IMR-90 (cell line): Measurements from ENCODE around the gene HEPH. TPM values are rescaled to one million over a fixed set of nuclear protein-coding genes. Genes with fewer than 3 reads are reported as not detected.

Experiments used
- ATAC-seq: fragments of 200-7000 bp; cut with Tn5 transposase; 2 replicates; pipeline ENCODE4 v1.9.1; 2020; ENCODE audit warnings: low read depth, mild to moderate bottlenecking, moderate library complexity
- BruUV-seq: library from RNA; stranded (reverse); fragments of 400-500 nt; replicated peaks from 2 replicates; lab custom pipeline; 2021; lab: Mats Ljungman, UMichigan
- CTCF ChIA-PET: fragments of 300-600 bp; formaldehyde crosslinking; extraction: SDS; loops from one replicate; lab custom pipeline; 2021; ENCODE audit warnings: antibody characterized with exemption; lab: Yijun Ruan, JAX
- POLR2A ChIA-PET: fragments of 300-600 bp; sonication (Branson Sonifier 250); formaldehyde crosslinking; loops from one replicate; lab custom pipeline; 2022; ENCODE audit warnings: antibody characterized with exemption; ENCODE audit not compliant: unreplicated experiment; lab: Charles Lee
- DNase-seq: peaks from one replicate; pipeline ENCODE4 v3.0.0; 2013
- H2AFZ ChIP-seq: replicated peaks from 2 replicates; pipeline ENCODE3; 2013; ENCODE audit warnings: low read length, mild to moderate bottlenecking; ENCODE audit not compliant: poor library complexity
- H2AK5ac ChIP-seq: 2 replicates; pipeline ENCODE4 v1.6.1; 2013; ENCODE audit warnings: low read depth, low read length, inconsistent platforms
- H2AK9ac ChIP-seq: replicated peaks from 2 replicates; pipeline ENCODE3; 2013; ENCODE audit warnings: mild to moderate bottlenecking, low read depth, low read length, moderate library complexity; ENCODE audit not compliant: poor library complexity
- H2BK120ac ChIP-seq: 2 replicates; pipeline ENCODE4 v1.6.1; 2013; ENCODE audit warnings: low read depth, low read length, inconsistent platforms
- H2BK15ac ChIP-seq: 3 replicates; pipeline ENCODE4 v1.6.1; 2013; ENCODE audit warnings: low read depth, low read length, inconsistent platforms
- H2BK20ac ChIP-seq: 2 replicates; pipeline ENCODE4 v1.6.1; 2013; ENCODE audit warnings: low read depth, mild to moderate bottlenecking, inconsistent platforms, low read length, moderate library complexity
- H2BK5ac ChIP-seq: 2 replicates; pipeline ENCODE4 v1.6.1; 2013; ENCODE audit warnings: mild to moderate bottlenecking, low read depth, low read length, inconsistent platforms; ENCODE audit not compliant: poor library complexity, severe bottlenecking
- H3K14ac ChIP-seq: replicated peaks from 2 replicates; pipeline ENCODE4 v1.6.1; 2013; ENCODE audit warnings: low read depth, low read length, inconsistent platforms
- H3K18ac ChIP-seq: 2 replicates; pipeline ENCODE4 v1.6.1; 2013; ENCODE audit warnings: low read depth, low read length, control low read depth
- H3K23ac ChIP-seq: 2 replicates; pipeline ENCODE4 v1.6.1; 2013; ENCODE audit warnings: low read depth, low read length, inconsistent platforms
- H3K27ac ChIP-seq: 2 replicates; pipeline ENCODE4 v1.5.1; 2013; ENCODE audit warnings: mild to moderate bottlenecking, control low read depth, low read length; ENCODE audit not compliant: insufficient read depth
- H3K27me3 ChIP-seq: 2 replicates; pipeline ENCODE4 v1.6.1; 2013; ENCODE audit warnings: low read length; ENCODE audit not compliant: control insufficient read depth, insufficient read depth
- H3K36me3 ChIP-seq: 2 replicates; pipeline ENCODE4 v1.6.1; 2013; ENCODE audit warnings: low read length, mixed read lengths; ENCODE audit not compliant: control insufficient read depth, insufficient read depth
- H3K4ac ChIP-seq: 2 replicates; pipeline ENCODE4 v1.6.1; 2013; ENCODE audit warnings: low read depth, low read length, inconsistent platforms
- H3K4me1 ChIP-seq: 2 replicates; pipeline ENCODE4 v1.6.1; 2013; ENCODE audit warnings: low read length, mixed read lengths; ENCODE audit not compliant: control insufficient read depth, insufficient read depth
- H3K4me2 ChIP-seq: 2 replicates; pipeline ENCODE4 v1.6.1; 2013; ENCODE audit warnings: low read depth, mild to moderate bottlenecking, control low read depth, low read length, moderate library complexity
- H3K4me3 ChIP-seq: 2 replicates; pipeline ENCODE4 v1.5.1; 2013; ENCODE audit warnings: low read depth, mild to moderate bottlenecking, control low read depth, low read length, moderate library complexity; ENCODE audit not compliant: insufficient read depth
- H3K56ac ChIP-seq: 2 replicates; pipeline ENCODE4 v1.6.1; 2013; ENCODE audit warnings: low read length, inconsistent platforms; ENCODE audit not compliant: insufficient read depth; ENCODE audit errors: extremely low read depth
- H3K79me1 ChIP-seq, 2 experiments: 2 replicates each; pipeline ENCODE4 v1.6.1; 2013; ENCODE audit warnings: low read length in 2 of 2, inconsistent platforms in 1 of 2, low read depth in 1 of 2
- H3K9ac ChIP-seq: 2 replicates; pipeline ENCODE4 v1.6.1; 2013; ENCODE audit warnings: low read depth, low read length, control low read depth
- H3K9me1 ChIP-seq: 2 replicates; pipeline ENCODE4 v1.6.1; 2013; ENCODE audit warnings: low read length, inconsistent platforms; ENCODE audit not compliant: insufficient read depth
- H3K9me3 ChIP-seq: 2 replicates; pipeline ENCODE4 v1.6.1; 2013; ENCODE audit warnings: low read length; ENCODE audit not compliant: control insufficient read depth, insufficient read depth
- H4K20me1 ChIP-seq: 2 replicates; pipeline ENCODE4 v1.6.1; 2013; ENCODE audit warnings: low read length, inconsistent platforms; ENCODE audit not compliant: insufficient read depth
- H4K5ac ChIP-seq: 2 replicates; pipeline ENCODE4 v1.6.1; 2013; ENCODE audit warnings: mild to moderate bottlenecking, low read depth, low read length, control low read depth
- H4K8ac ChIP-seq, 2 experiments: 2 replicates each; pipeline ENCODE4 v1.6.1; 2013; ENCODE audit warnings: low read depth in 2 of 2, low read length in 2 of 2, control low read depth in 1 of 2, inconsistent platforms in 1 of 2
- H4K91ac ChIP-seq: 2 replicates; pipeline ENCODE4 v1.6.1; 2013; ENCODE audit warnings: low read depth, low read length, inconsistent platforms; ENCODE audit not compliant: insufficient read depth
- BHLHE40 ChIP-seq: fragments of 150-350 bp; IDR thresholded peaks from 2 replicates; pipeline ENCODE4 v1.6.1; 2016; ENCODE audit warnings: mild to moderate bottlenecking, low read depth, low read length
- CEBPB ChIP-seq: IDR thresholded peaks from 2 replicates; pipeline ENCODE4 v1.6.1; 2012; ENCODE audit warnings: low read depth, low read length, improper control_type of control experiment
- CHD1 ChIP-seq: IDR thresholded peaks from 2 replicates; pipeline ENCODE4 v1.6.1; 2012; ENCODE audit warnings: low read depth, low read length, improper control_type of control experiment
- CTCF ChIP-seq: conservative IDR thresholded peaks from 2 replicates; pipeline ENCODE4 v1.5.1; 2012; ENCODE audit warnings: mild to moderate bottlenecking, low read depth, low read length, improper control_type of control experiment
- FOS ChIP-seq: fragments of 150-350 bp; IDR thresholded peaks from 2 replicates; pipeline ENCODE4 v1.6.1; 2016; ENCODE audit warnings: low read depth, low read length
- MAFK ChIP-seq: IDR thresholded peaks from 2 replicates; pipeline ENCODE4 v1.6.1; 2012; ENCODE audit warnings: low read depth, low read length, improper control_type of control experiment
- MAZ ChIP-seq: IDR thresholded peaks from 2 replicates; pipeline ENCODE4 v1.6.1; 2012; ENCODE audit warnings: low read depth, mild to moderate bottlenecking, low read length, improper control_type of control experiment, moderate library complexity, borderline replicate concordance
- MXI1 ChIP-seq: IDR thresholded peaks from 2 replicates; pipeline ENCODE4 v1.6.1; 2012; ENCODE audit warnings: low read depth, mild to moderate bottlenecking, low read length, moderate library complexity, borderline replicate concordance
- NFE2L2 ChIP-seq: fragments of 150-350 bp; IDR thresholded peaks from 2 replicates; pipeline ENCODE4 v1.6.1; 2016; ENCODE audit warnings: low read depth, mild to moderate bottlenecking, low read length
- POLR2A ChIP-seq: IDR thresholded peaks from 2 replicates; pipeline ENCODE4 v1.6.1; 2012; ENCODE audit warnings: mild to moderate bottlenecking, low read depth, low read length
- RAD21 ChIP-seq: IDR thresholded peaks from 2 replicates; pipeline ENCODE4 v1.6.1; 2012; ENCODE audit warnings: low read length, improper control_type of control experiment
- RCOR1 ChIP-seq: IDR thresholded peaks from 2 replicates; pipeline ENCODE4 v1.6.1; 2012; ENCODE audit warnings: mild to moderate bottlenecking, low read length, improper control_type of control experiment; ENCODE audit not compliant: insufficient replicate concordance
- RFX5 ChIP-seq: IDR thresholded peaks from 2 replicates; pipeline ENCODE4 v1.8.0; 2012; ENCODE audit warnings: low read depth, mild to moderate bottlenecking, low read length, moderate library complexity
- SMC3 ChIP-seq: fragments of 150-350 bp; IDR thresholded peaks from 2 replicates; pipeline ENCODE4 v1.6.1; 2016; ENCODE audit warnings: low read depth, mild to moderate bottlenecking, antibody characterized with exemption, low read length, moderate library complexity
- WGBS, 2 experiments: methylation state at CpG; one replicate each; pipeline versions ENCODE4 v1.1.5 to v1.1.7; 2013; ENCODE audit warnings: missing lambda C conversion rate in 2 of 2; ENCODE audit not compliant: insufficient read length in 1 of 2; ENCODE audit errors: extremely low coverage in 2 of 2; 5-methylcytosine and 5-hydroxymethylcytosine counted together
- dilution Hi-C: fragments of 300-500 bp; cut with HindIII; formaldehyde crosslinking; loops from one replicate; pipeline ENCODE4 v1.14.3; 2018; ENCODE audit warnings: low sequenced_read_pairs; ENCODE audit not compliant: unreplicated experiment
- in situ Hi-C: fragments of 300-500 bp; cut with MboI; formaldehyde crosslinking; loops from 3 replicates; pipeline ENCODE4 v1.14.3; 2019; ENCODE audit warnings: low sequenced_read_pairs, inconsistent platforms, mixed read lengths
- intact Hi-C: fragments of 100-400 bp; cut with micrococcal nuclease; formaldehyde crosslinking; loops from 2 replicates; pipeline ENCODE4 v1.10.0; 2022
- polyA plus RNA-seq, 3 experiments: library from polyadenylated mRNA; depleted of rRNA; stranded (reverse); fragments of >200 nt; gene quantifications; 2 replicates each; pipeline ENCODE4 v1.2.3, GENCODE V29; 2012; ENCODE audit warnings: low replicate concordance in 1 of 3
- total RNA-seq: library from RNA; depleted of rRNA; stranded (reverse); fragments of >200 nt; gene quantifications from 2 replicates; pipeline ENCODE4 v1.2.3, GENCODE V29; 2012
- TF ChIP-seq, protein P1 (sequence below): fragments of 150-350 bp; IDR thresholded peaks from 2 replicates; pipeline ENCODE4 v1.6.1; 2017; ENCODE audit warnings: mild to moderate bottlenecking, antibody characterized with exemption, low read length, low read depth
- TF ChIP-seq, protein P2 (sequence below): fragments of 150-350 bp; IDR thresholded peaks from 2 replicates; pipeline ENCODE4 v1.6.1; 2016; ENCODE audit warnings: low read depth, mild to moderate bottlenecking, low read length, moderate library complexity, borderline replicate concordance

The HEPH gene
- total and polyA plus RNA-seq, 2 of the 4 experiments (the other 2 are of a cell fraction) = 23.5 to 29.5 TPM

DNA sequence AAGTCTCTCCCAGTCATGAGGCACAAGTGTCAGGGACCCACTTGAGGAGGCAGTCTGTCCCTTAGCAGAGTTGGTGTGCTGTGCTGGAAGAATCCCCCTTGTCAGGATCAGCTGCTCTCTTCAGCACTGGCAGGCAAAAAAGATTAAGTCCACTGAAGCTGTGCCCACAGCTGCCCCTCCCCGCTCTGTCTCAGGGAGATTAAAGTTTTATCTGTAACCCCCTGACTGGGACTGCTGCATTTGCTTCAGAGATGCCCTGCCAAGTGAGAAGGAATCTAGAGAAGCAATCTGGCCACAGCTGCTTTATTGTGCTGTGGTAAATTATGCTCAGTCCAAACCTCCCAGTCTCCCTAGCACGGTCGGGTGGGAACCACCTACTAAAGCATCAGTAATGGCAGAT is 37.4 kb upstream of the HEPH start:
- Histone ChIP-seq H3K27me3 (no peaks in the 10 kb centered on the region; the same call in 1 of the 2 replicates), H3K4me3 (no peak overlapping the region)

More for the DNA sequence above, 37.4 kb upstream of the HEPH start:
- Histone ChIP-seq H3K9ac (no peak overlapping the region), H2BK5ac (no peak overlapping the region), H3K56ac (no peak overlapping the region), H3K14ac (no peak overlapping the region), H3K36me3 (no peaks in the 10 kb centered on the region), H4K91ac (no peak overlapping the region), H4K20me1 (no peaks in the 10 kb centered on the region), H3K9me1 (no peaks in the 10 kb centered on the region), H3K79me1 (no peaks in the 10 kb centered on the region), H3K27ac (no peak overlapping the region), H3K18ac (no peak overlapping the region), H2AK5ac (no peak overlapping the region), H3K9me3 (no peaks in the 10 kb centered on the region), H4K8ac (no peak overlapping the region), H2AK9ac (no peak overlapping the region), H2BK20ac (no peak overlapping the region), H4K5ac (no peak overlapping the region), H3K4ac (no peak overlapping the region), H2BK120ac (no peak overlapping the region), H3K4me1 (no peaks in the 10 kb centered on the region), H2AFZ (no peak overlapping the region), H2BK15ac (no peak overlapping the region), H3K4me2 (no peak overlapping the region), H3K23ac (no peak overlapping the region)
- ATAC-seq (no peak), DNase-seq (no peak)
- BruUV-seq = no TSS peak
- dilution Hi-C loops (no loop called here), in situ Hi-C loops (no loop called here), intact Hi-C loops (no loop called here)
- ChIA-PET POLR2A (no interaction called here), CTCF (no interaction called here)
- TF ChIP-seq, protein P1, sequence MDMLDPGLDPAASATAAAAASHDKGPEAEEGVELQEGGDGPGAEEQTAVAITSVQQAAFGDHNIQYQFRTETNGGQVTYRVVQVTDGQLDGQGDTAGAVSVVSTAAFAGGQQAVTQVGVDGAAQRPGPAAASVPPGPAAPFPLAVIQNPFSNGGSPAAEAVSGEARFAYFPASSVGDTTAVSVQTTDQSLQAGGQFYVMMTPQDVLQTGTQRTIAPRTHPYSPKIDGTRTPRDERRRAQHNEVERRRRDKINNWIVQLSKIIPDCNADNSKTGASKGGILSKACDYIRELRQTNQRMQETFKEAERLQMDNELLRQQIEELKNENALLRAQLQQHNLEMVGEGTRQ = no peak
- no peak for TF ChIP-seq MAZ
- TF ChIP-seq FOS = no peak
- no peak for TF ChIP-seq CTCF
- TF ChIP-seq POLR2A = no peak
- TF ChIP-seq, protein P2, sequence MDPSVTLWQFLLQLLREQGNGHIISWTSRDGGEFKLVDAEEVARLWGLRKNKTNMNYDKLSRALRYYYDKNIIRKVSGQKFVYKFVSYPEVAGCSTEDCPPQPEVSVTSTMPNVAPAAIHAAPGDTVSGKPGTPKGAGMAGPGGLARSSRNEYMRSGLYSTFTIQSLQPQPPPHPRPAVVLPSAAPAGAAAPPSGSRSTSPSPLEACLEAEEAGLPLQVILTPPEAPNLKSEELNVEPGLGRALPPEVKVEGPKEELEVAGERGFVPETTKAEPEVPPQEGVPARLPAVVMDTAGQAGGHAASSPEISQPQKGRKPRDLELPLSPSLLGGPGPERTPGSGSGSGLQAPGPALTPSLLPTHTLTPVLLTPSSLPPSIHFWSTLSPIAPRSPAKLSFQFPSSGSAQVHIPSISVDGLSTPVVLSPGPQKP = no peak
- TF ChIP-seq CEBPB = no peak
- no peak for TF ChIP-seq BHLHE40
- no peak for TF ChIP-seq SMC3
- no peak for TF ChIP-seq MXI1
- no peak for TF ChIP-seq MAFK
- TF ChIP-seq RFX5 = no peak
- no peak for TF ChIP-seq NFE2L2
- TF ChIP-seq RCOR1 = no peak
- no peak for TF ChIP-seq CHD1
- TF ChIP-seq RAD21 = no peak
- no CpG with 5 or more reads among the region's 3 CpGs for WGBS, 2 experiments
